Measurements from ENCODE around the gene ERICH4.
"Not testable (repeated sequence)": the region's sequence is repeated elsewhere in the genome, so short reads cannot be mapped to it uniquely, and the experiment has no call there.

Gene ERICH4, protein sequence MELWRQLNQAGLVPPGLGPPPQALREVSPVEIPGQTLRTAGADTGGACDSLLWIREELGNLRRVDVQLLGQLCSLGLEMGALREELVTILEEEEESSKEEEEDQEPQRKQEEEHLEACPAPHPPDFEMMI

DNA sequence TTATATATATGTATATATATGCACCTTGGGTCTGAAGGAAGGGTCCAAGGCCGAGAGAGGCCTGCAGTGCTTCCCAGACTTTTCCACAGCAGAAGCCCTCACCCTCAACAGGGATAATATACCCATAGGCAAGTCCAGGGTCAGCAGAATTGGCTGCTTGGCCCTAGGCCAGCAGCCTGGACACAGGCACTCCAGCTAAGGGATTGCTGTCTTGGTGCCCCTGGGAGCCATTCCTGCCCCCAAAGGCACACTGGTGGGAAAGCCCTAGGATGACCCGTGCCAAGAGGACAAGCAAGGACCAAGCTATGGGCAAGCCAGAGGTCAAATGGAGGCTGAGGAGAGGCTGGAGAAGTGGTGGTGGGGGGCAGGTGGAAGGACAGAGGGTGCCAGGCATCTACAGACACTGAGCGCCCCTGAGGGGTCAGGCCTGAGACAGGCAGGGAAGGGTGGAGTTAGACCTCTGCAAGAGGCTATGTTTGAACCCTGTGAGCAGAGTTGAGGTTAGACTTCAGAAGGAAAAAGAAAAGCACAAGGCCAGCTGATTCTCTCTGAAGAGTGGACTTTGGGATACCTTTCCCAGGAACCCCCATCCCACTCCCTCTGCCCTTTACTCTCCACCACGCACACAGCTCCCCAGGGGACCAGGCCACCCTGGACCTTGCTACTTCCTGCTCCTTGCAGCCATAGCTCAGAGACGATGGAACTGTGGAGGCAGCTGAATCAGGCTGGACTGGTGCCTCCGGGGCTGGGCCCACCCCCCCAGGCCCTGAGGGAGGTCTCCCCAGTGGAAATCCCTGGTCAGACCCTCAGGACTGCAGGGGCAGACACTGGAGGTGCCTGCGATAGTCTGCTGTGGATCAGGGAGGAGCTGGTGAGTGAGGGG is at the start of gene ERICH4:
TSS of gene ERICH4 (plus strand) at position 684 of the 883 bp plus-strand sequence. CDS start at position 698, 14 bp downstream.
- DNase-seq (ENCODE audit: low spot score), result no peak

DNA sequence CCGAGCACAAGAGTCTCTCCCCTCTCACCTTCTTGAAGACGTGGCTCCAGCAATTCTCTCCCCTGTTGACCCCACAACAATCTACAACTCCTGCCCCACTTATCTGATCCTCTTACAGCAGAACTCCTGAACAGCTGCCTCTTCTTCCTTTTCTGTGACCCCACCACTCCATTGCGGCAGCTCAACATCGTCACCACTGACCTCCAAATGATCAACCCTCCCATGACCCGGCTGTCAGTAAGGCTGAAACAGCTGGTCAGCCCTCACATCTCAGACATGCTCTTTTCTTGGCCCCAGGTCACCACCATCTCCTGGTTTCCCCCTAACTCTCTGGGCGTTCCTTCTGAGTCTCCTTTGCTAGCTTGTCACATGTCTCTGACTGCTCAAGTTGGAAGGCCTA is 47.6 kb upstream of the ERICH4 start:
- no peak for DNase-seq (ENCODE audit: low spot score)

DNA sequence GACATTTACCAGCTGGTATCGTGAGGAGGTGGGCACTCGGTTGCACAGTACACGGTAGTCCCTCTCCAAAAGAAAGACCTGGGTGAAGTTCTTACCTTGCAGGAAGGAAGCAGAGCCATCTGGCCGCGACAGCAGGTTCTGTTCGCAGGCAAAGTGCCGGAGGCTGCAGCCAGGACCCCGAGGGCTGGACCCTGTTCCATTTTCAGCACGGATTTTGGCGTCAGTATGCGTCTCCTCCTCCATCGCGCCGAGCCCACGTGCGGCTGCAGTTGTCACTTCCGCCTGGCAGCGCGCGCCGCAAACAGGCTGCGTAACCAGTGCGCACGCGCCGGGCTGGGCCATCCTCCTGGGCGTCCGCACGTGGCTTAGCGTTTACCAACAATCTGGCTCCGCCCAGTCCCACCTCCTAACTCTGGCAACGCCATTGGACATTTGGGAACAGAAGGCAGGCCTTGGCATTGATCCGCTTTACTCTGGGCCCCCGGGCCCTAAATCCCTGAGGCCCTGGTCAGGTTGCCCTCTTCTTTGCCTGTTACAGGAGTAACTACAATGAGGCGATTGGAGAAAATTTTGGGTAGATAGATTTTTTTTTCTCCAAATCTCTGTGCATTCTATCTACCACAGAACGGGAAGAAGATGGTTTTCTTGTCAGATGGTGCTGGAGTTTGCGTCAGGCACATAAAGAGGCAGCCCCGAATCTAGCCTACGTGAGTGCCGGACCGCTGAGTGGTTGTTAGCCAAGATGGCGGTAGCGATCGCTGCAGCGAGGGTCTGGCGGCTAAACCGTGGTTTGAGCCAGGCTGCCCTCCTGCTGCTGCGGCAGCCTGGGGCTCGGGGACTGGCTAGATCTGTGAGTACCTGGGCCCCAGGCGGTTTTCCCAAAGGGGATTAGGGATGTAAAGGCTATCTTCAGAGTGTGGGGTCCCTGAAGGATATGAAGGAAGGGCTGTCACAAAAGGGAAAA is 45.6 kb upstream of the ERICH4 start, which contains the start of the genes BCKDHA and EXOSC5:
TSS of gene BCKDHA (plus strand) at position 733 of the 964 bp plus-strand sequence. CDS start at position 743, 10 bp downstream.
TSS of gene EXOSC5 (minus strand) at position 274 of the 964 bp plus-strand sequence. CDS start at position 243, 31 bp downstream.
- DNase-seq (ENCODE audit: low spot score), result peak; percentile 99

DNA sequence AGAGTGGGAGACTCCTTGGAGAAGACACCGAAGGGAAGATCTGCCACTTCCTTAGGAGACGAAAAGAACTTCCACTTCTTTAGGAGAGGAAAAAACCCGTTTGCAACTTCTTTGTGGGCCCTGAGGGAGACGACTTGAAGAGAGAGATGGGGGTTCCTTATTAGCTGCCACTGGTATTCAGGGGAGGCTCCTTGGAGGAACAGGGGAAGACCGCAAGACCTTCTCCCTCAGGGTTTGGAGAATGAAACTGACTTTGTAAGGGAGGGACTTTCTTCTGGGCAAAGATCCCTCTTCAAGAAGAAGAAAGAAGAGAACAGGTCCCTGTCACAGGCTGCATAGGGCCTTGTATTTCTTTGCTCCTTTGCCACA is 44.9 kb upstream of the ERICH4 start:
- no peak for DNase-seq (ENCODE audit: low spot score)

DNA sequence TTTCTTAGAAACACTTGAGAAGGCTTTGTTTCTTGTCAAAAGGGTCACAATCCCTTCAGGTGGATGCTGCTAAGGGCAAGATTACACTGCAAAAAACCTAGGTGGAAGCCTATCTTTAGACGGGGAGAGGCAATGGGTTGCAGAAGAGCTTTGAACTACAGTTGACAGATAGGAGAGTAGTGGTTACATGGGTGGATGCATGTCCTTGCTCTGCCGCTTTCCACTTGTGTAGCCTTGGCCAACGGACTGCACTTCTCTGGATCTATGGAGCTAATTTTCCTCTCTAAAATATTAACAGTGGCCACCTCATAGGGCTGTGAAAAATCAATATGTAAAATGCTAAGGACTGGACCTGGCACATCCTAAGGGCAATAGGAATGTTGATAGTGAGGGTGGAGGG is 44.4 kb upstream of the ERICH4 start:
- no peak for DNase-seq (ENCODE audit: low spot score)

DNA sequence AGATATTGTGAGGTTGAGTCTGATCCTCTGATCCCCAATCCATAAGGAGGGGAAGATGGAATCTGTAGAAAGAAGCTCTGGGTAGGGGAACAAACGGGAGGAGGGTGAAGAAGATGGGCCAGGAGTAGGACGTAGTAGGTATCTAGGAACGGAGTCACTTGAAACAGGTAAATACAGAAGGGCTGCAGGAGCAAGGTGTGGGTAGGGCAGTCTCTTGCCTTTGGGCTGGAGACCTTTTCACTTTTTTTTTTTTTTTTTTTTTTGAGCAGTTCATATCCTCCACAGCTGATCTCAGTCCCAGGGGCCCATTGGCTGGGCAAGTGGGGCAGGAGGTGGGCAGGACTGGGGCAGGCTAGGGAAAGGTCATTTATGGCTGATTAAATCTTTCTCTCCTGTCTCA is 43.9 kb upstream of the ERICH4 start:
- DNase-seq (ENCODE audit: low spot score), result no peak

DNA sequence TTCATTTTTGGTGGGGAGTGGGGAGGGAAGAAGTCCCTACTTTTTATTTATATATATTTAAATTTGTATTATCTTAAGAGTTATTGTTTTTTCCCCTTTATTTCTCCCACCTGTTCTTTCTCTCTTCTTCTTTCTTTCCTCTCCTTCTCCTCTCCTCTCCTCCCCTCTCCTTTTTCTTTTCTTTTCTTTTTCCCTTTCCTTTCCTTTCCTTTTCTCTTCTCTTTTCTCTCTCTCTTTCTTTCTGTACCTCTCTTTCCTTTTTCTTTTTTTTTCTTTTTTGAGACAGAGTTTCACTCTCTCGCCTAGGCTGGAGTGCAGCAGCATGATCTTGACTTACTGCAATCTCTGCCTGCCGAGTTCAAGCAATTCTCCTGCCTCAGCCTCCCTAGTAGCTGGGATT is 43.4 kb upstream of the ERICH4 start:
- DNase-seq (ENCODE audit: low spot score), result no peak

DNA sequence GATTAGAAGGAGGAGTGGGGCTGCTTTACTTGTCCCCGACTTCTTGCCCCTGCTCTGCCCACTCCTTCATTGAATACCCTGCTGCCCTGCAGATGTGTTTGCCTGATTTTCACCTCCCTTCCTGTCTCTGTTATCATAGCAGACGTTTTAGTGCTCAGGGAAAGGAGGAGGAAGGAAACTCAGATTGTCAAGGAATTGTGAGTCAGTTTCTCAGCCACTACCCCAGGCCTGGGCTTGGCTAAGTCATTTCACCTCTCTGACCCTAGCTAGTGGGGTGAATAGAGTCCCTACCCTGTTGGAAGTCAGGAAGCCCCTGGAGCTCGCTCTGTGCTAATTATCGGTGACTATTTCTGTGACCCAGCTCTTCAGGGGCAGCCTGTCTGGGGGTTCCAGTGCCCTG is 41.5 kb upstream of the ERICH4 start:
- DNase-seq (ENCODE audit: low spot score), result no peak

DNA sequence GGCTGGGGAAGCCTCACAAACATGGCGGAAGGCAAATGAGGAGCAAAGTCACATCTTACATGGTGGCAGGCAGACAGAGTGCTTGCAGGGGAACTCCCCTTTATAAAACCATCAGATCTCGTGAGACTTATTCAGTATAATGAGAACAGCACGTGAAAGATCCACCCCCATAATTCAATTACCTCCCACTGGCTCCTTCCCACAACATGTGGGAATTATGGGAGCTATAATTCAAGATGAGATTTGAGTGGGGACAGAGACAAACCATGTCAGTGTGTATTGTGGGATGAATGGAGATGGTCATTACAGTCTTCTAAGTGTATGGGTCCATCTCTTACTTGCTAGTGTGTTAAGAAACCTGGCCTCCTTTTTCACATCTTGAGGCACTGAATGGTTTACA is 40.9 kb upstream of the ERICH4 start:
- no peak for DNase-seq (ENCODE audit: low spot score)

DNA sequence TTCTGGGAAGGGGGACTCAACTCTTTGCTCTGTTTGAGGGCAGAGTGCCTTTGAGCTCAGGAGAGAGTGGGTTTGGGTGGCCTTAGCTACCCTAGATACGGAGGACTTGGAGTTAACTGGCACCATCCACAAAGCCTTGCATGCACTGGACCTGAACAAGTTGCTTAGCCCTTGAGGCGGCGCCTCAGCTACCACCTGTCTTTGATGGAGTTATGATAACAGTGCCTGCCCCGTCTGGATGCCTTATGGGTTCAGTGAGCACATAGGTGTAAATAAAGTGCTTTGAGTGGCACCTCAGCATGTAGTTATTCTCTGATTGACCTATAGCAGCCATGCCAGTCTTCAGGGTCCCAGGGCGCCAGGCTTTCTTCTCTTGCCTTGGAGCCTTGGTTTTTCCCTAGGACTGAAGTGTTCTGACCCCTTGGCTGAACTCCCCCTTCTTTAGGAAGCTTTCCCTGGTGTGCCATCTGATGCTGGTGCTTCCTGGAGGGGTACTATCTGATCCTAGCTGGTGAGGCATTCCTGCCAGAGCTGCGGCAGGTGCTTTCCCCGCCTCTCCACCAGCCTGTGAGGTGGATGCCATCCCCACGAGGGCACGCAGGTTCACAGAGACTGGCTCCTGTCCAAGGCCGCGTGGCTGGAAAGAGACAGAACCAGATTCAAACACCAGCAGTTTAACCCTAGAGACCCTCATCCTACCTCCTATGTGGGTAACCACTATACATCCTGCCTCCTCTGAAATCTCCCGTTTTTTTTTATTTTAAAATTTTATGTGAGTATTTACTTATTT is 39.6 kb upstream of the ERICH4 start:
- no peak for DNase-seq (ENCODE audit: low spot score)

DNA sequence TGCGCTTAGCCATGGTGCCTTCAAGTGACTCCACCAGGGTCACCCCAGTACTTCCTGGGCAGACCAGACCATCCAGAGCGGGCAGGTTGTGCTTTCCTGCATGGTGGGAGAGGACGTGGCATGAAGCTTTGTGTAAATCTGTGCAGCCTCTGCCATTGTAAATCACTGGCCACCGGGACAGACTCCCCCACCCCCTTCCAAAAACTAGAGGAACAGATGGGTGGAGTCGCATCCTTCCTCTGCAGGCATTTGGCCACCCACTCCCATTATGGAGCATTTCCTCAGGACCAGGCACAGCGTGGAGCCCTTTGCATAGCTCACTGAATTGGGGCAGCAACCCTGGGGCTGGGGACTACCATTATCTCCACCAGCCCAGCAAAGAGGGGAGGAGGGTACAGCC is 37.2 kb upstream of the ERICH4 start:
- DNase-seq (ENCODE audit: low spot score), result no peak

DNA sequence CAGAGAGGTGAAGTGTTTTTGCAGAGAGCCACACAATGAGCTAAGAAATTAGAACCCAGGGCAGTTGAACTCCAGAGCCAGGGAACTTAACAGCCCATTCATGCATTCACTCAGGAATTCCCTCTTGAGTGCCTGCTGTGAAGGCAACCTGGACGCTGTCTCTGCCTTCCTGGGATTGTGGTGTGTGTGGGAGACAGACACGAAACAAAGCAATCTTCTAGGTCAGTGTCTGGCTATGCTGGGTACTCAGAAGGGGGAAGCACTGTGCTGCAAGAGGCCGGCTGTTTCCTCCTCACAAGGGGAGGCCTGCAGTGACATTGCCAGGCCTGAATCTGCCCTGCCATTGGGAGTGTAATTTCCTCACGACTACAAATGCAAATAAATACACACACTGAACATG is 35.7 kb upstream of the ERICH4 start:
- no peak for DNase-seq (ENCODE audit: low spot score)

DNA sequence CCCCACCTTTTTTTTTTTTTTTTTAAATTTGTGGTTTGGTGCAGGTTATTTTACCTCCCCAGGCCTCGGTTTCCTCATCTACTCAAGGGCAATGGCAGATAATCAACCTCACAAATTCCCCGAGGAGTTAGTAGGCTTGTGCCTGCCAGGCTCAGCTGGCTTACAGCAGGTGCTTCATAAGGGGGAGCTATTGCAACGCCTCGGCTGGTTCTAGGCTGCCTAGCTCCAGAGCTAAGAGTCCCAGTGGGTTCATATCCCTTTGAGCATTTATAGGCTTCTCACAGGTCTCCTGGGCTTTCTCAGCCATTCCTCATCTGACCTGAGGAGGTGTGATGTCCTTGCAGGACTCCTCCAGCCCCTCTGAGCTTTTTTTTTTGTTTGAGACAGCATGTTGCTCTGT is 34.7 kb upstream of the ERICH4 start:
- DNase-seq (ENCODE audit: low spot score), result peak; percentile 67

DNA sequence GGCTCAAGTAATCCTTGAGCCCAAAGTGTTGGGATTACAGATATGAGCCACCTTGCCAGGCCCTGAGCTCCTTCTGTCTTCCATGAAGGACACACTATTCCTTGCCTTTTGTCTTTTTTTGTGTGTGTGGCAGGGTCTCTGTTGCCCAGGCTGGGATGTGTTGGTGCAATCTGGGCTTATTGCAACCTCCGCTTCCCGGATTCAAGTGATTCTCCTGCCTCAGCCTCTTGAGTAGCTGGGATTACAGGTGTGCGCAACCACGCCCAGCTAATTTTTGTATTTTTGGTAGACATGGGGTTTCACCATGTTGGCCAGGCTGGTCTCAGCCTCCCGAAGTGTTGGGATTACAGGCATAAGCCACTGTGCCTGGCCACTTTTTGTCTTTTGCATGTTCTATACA is 34.1 kb upstream of the ERICH4 start:
- DNase-seq (ENCODE audit: low spot score), result not testable (repeated sequence)

DNA sequence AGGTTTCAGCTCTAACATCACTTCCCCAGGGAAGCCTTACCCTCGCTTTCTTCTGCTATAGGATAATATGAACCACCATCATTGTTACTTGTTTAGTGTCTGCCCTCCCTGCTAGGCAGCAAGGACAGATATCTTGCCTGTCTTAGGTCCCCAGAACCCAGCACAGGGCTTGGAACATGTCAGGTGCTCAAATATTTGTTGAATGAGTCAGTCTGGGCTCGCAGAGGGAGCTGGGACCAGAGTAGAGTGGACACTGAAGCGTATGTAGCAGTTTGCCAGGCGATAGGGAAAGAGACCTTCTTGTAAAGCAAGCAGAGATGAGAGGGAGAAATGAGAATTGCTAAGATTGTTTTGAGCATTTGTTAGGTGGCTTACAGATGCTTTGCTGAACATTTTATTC is 33.7 kb upstream of the ERICH4 start:
- no peak for DNase-seq (ENCODE audit: low spot score)

DNA sequence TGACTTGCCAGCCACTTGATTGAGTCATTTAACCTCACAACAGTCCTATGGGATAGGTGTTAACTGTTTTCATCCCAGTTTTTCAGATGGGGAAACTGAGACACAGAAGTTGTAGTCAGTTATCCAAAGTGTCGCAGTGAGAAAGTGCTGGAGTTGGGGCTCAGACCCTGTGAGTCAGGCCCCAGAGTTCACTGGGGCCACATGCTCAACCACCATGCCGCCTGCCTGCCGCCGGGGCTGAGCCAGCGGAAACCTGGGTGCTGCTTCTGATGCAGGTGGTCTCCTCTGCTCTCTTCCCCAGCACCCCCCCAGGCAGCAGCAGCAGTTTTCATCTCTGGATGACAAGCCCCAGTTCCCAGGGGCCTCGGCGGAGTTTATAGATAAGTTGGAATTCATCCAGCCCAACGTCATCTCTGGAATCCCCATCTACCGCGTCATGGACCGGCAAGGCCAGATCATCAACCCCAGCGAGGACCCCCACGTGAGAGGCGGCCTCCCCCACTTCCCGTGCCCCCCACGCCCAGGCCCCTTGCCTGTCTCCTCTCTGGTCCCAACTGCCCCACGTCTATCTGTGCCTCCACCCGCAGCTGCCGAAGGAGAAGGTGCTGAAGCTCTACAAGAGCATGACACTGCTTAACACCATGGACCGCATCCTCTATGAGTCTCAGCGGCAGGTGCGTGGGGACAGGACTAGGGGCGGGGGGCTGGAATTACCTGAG is 32.5 kb upstream of the ERICH4 start:
- DNase-seq (ENCODE audit: low spot score), result no peak

DNA sequence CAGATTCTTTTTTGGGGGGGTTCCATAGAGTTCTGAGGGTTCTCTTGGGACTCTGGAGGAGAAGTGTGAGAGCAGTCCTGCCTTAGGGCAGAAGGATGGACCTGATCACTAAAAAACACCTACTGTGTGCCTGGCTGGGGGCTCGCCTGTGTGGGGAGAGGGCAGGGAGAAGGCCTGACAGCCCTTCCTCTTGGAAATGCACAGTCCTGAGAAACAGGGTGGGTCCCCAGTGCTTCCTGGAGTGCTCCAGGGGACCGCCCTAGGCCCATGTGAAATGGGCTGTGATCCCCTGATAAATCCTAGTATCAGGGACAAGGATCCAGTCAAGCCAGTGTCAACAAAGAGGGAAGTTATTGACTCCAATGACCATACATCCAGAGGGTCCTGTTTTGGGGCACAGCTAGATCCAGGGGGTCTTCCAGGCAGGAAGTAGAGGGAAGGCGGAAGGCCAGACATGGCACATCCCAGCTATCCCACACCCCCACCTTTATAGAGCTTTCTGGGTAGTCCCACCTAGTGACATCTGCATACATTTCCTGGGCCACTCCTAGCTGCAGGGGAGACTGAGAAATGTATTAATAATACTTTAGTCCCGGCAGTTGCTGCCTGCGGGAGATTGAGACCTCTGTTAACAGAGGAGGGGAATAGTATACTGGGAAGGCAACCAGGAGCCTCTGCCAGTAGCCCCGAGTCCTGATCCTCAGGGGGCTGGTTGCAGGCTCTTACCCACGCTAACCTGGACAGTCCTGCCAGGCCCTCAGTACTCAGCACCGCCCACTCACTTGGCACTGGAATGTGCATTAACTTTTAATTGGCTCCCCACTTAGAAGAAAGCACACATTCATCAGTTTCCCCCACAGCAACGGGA is 31.6 kb upstream of the ERICH4 start:
- DNase-seq (ENCODE audit: low spot score), result no peak

DNA sequence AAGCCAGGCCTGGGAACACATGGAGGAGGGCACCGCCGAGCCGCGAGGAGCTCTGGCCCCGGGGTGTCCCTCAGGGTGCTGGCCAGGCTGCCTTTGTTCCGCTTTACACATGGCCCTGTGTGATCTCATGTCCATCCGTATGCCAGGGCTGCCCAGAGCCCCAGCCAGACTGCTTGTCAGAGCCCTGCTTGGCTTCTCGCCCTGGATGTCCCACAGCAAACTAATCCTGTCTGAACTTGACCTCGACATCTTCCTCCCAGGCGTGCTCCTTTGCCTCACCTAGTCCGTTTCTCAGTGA is 31.0 kb upstream of the ERICH4 start:
- DNase-seq (ENCODE audit: low spot score), result no peak

DNA sequence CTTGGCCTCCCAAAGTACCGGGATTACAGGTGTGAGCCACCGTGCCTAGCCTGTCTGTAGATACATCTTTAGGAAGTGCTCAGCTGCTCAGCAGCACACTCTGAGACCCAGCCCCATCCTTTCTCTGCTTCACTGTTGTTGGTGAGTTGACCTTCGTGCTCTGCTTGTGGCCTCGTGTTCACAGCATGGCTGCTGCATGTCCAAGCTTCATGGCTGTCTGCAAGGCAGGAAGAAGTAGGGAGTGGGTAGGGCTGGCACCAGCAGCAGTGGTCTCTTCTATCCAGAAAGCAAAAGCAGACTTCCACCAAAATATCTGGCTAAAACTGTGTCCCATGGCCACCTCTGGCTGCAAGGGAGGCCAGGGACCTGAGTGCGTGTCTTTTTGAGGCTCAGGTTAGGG is 30.0 kb upstream of the ERICH4 start:
- no peak for DNase-seq (ENCODE audit: low spot score)

DNA sequence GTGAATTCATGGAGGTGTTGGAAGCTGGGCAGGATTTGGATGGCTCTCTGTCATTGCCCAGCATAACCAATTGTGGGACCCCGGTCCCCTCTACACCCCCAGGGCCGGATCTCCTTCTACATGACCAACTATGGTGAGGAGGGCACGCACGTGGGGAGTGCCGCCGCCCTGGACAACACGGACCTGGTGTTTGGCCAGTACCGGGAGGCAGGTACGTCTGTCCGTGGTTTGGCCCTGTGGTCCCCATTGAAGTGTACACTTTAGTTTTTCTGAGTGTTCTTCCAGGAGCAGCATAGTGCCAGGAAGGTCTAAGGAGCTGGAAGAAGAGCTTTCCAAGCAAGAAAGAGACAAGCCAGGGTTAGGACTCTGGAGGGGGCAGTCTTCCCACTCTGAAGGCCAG is 29.0 kb upstream of the ERICH4 start:
- DNase-seq (ENCODE audit: low spot score), result no peak
